Transverse colon (tissue), 4 donors: Measurements from ENCODE around the gene IGFBP7. TPM values are rescaled to one million over a fixed set of nuclear protein-coding genes. Genes with fewer than 3 reads are reported as not detected.
"Not testable (repeated sequence)": the region's sequence is repeated elsewhere in the genome, so short reads cannot be mapped to it uniquely, and the experiment has no call there.

ENCODE experiments used
- DNase-seq: peaks from one replicate; pipeline ENCODE4 v3.0.0-alpha.2; 2019
- H3K27ac ChIP-seq, 4 donors: fragments of 200-600 bp; sonication (generic); 2 replicates each; pipeline ENCODE4 v1.5.1; 2016 to 2018; ENCODE audit warnings: inconsistent platforms in 4 of 4
- H3K27me3 ChIP-seq: fragments of 200-600 bp; sonication (generic); 2 replicates; pipeline ENCODE4 v1.5.1; 2017; ENCODE audit warnings: inconsistent platforms
- H3K36me3 ChIP-seq, 4 donors: fragments of 200-600 bp; sonication (generic); 2 replicates each; pipeline ENCODE4 v1.5.1; 2017 to 2019; ENCODE audit warnings: inconsistent platforms in 4 of 4
- H3K4me1 ChIP-seq, 4 donors: fragments of 200-600 bp; sonication (generic); 2 replicates each; pipeline ENCODE4 v1.5.1; 2017 to 2020; ENCODE audit warnings: inconsistent platforms in 4 of 4
- H3K4me3 ChIP-seq, 4 donors: fragments of 200-600 bp; sonication (generic); 1 replicate in 1 of 4; 2 replicates in 3 of 4; pipeline versions ENCODE4 v1.5.1 to v1.6.1; 2017 to 2019; ENCODE audit warnings: inconsistent platforms in 4 of 4
- H3K9me3 ChIP-seq, 2 donors: fragments of 200-600 bp; sonication (generic); 2 replicates each; pipeline ENCODE4 v1.5.1; 2017 to 2019; ENCODE audit warnings: inconsistent platforms in 2 of 2
- CTCF ChIP-seq, 5 experiments: fragments of 200-600 bp in 3 of 5; fragments of 450-650 bp in 2 of 5; sonication (generic) in 3 of 5; IDR thresholded peaks; 1 replicate in 2 of 5; 2 replicates in 3 of 5; pipeline ENCODE4 v1.5.1; 2016 to 2017; ENCODE audit warnings: antibody characterized with exemption in 5 of 5, inconsistent platforms in 3 of 5, mild to moderate bottlenecking in 2 of 5, moderate library complexity in 1 of 5
- EP300 ChIP-seq: sonication (generic); formaldehyde crosslinking; IDR thresholded peaks from one replicate; pipeline ENCODE4 v1.6.1; 2017; ENCODE audit warnings: antibody characterized with exemption, low read depth
- POLR2A ChIP-seq: fragments of 450-650 bp; IDR thresholded peaks from one replicate; pipeline ENCODE4 v1.6.1; 2016; ENCODE audit warnings: antibody characterized with exemption, mild to moderate bottlenecking, moderate library complexity
- POLR2AphosphoS5 ChIP-seq, 3 donors: sonication (generic); formaldehyde crosslinking; IDR thresholded peaks; one replicate each; pipeline ENCODE4 v1.6.1; 2016; ENCODE audit warnings: antibody characterized with exemption in 3 of 3
- WGBS, 2 donors: methylation state at CpG; one replicate each; pipeline ENCODE4 v1.1.5; 2018; ENCODE audit warnings: low coverage in 1 of 2; 5-methylcytosine and 5-hydroxymethylcytosine counted together
- in situ Hi-C, 4 donors: fragments of 200-750 bp; cut with MboI; loops; one replicate each; pipeline versions ENCODE4 v1.15.0 to v1.15.1; 2017; ENCODE audit warnings: low sequenced_read_pairs in 3 of 4, low pct_ligation_motif_present in 1 of 4, low pct_unique_long_range_greater_than_20kb in 1 of 4
- intact Hi-C: fragments of 100-400 bp; cut with DNase I; formaldehyde crosslinking; loops from one replicate; pipeline ENCODE4 v1.15.1; 2023; ENCODE audit warnings: low total_unique reads
- total RNA-seq, 4 donors: library from RNA; depleted of rRNA; stranded (reverse); fragments of >200 nt; gene quantifications; one replicate each; pipeline ENCODE4 v1.1.0, GENCODE V29; 2016

The IGFBP7 gene
- total RNA-seq, 4 donors from 2014 or later: 96.1 to 646 (median 126) TPM

GRCh38 chr4:57051524-57051923, 58.7 kb downstream of the IGFBP7 start:
- Histone ChIP-seq H3K4me1 (peaks cover under 1 to 12% (median 2%) of the 10 kb centered on the region in 4 donors), H3K4me3 (no peak overlapping the region), H3K9me3 (no peaks in the 10 kb centered on the region), H3K36me3 (no peaks in the 10 kb centered on the region), H3K27ac (peak overlapping the region in 2 of 4 donors; percentile 3 to 5), H3K27me3 (no peaks in the 10 kb centered on the region)
- in situ Hi-C loops (no loop called here), intact Hi-C loops (no loop called here)
- 86 to 94% methylated on average over 2 of the region's 2 CpGs for WGBS, 2 donors
- no peak for DNase-seq
- TF ChIP-seq CTCF (IDR thresholded peaks at IDR 0.05): no peak
- no peak for TF ChIP-seq EP300
- no peak for TF ChIP-seq POLR2A
- no peak for TF ChIP-seq POLR2AphosphoS5 (IDR thresholded peaks at IDR 0.05)

GRCh38 chr4:57051095-57051494, 59.1 kb downstream of the IGFBP7 start:
- peaks cover 0 to 8% (median 1%) of the 10 kb centered on the region in 4 donors for H3K4me1 ChIP-seq
- no peak overlapping the region for H3K4me3 ChIP-seq
- H3K27me3 ChIP-seq: no peaks in the 10 kb centered on the region
- 38 to 74% methylated on average over 1 to 3 of the region's 3 CpGs for WGBS, 2 donors
- no peaks in the 10 kb centered on the region for H3K9me3 ChIP-seq
- no peaks in the 10 kb centered on the region for H3K36me3 ChIP-seq
- in situ Hi-C loops (no loop called here), intact Hi-C loops (no loop called here)
- no peak for DNase-seq
- no peak for TF ChIP-seq POLR2A
- TF ChIP-seq EP300: no peak
- no peak for TF ChIP-seq CTCF (IDR thresholded peaks at IDR 0.05)
- TF ChIP-seq POLR2AphosphoS5 (IDR thresholded peaks at IDR 0.05): no peak
- H3K27ac ChIP-seq: peak overlapping the region in 2 of 4 donors; percentile 3 to 5

- Histone ChIP-seq H3K9me3 (no peaks in the 10 kb centered on the region), H3K4me3 (no peak overlapping the region), H3K4me1 (peaks cover 0 to 25% (median 5%) of the 10 kb centered on the region in 4 donors), H3K27me3 (no peaks in the 10 kb centered on the region), H3K27ac (no peak overlapping the region), H3K36me3 (no peaks in the 10 kb centered on the region)
- TF ChIP-seq CTCF (IDR thresholded peaks at IDR 0.05) (no peak), POLR2AphosphoS5 (IDR thresholded peaks at IDR 0.05) (no peak), POLR2A (no peak), EP300 (no peak)
- in situ Hi-C loops (no loop called here), intact Hi-C loops (no loop called here)
- WGBS, 2 donors: 45% methylated on average over 1 of the region's 1 CpG; no CpG with 5 or more reads in 1 of the 2 donors
- no peak for DNase-seq
Observed at GRCh38 chr4:57048590-57049304, 61.4 kb downstream of the IGFBP7 start.

- H3K9me3 ChIP-seq, H3K36me3 ChIP-seq, H3K4me3 ChIP-seq, intact Hi-C loops, DNase-seq, in situ Hi-C loops, H3K27ac ChIP-seq, H3K27me3 ChIP-seq: not testable (repeated sequence)
- peaks cover 0 to 34% (median 5%) of the 10 kb centered on the region in 4 donors for H3K4me1 ChIP-seq
- 86 to 87% methylated on average over 5 to 6 of the region's 6 CpGs for WGBS, 2 donors
Observed at GRCh38 chr4:57047046-57047445, 63.1 kb downstream of the IGFBP7 start.

- TF ChIP-seq CTCF (IDR thresholded peaks at IDR 0.05) (no peak), EP300 (no peak), POLR2AphosphoS5 (IDR thresholded peaks at IDR 0.05) (no peak), POLR2A (no peak)
- intact Hi-C loops (no loop called here), in situ Hi-C loops (no loop called here)
- Histone ChIP-seq H3K4me3 (no peak overlapping the region), H3K27ac (peak overlapping the region; percentile 40 to 71 (median 58)), H3K27me3 (no peaks in the 10 kb centered on the region), H3K36me3 (no peaks in the 10 kb centered on the region), H3K4me1 (peaks cover 0 to 37% (median 5%) of the 10 kb centered on the region in 4 donors), H3K9me3 (no peaks in the 10 kb centered on the region)
- DNase-seq: no peak
- WGBS, 2 donors: 92% methylated on average over 1 of the region's 1 CpG; no CpG with 5 or more reads in 1 of the 2 donors
Observed at GRCh38 chr4:57044996-57045395, 65.2 kb downstream of the IGFBP7 start.
